HCT116 (cell line): Measurements from ENCODE around the gene LMOD1. TPM values are rescaled to one million over a fixed set of nuclear protein-coding genes. Genes with fewer than 3 reads are reported as not detected.

ENCODE experiments used
- ATAC-seq: fragments of 200-7000 bp; cut with Tn5 transposase; 2 replicates; pipeline ENCODE4 v1.9.1; 2020; ENCODE audit warnings: mild to moderate bottlenecking, moderate library complexity
- BruUV-seq: library from RNA; stranded (reverse); fragments of 400-500 nt; replicated peaks from 2 replicates; lab custom pipeline; 2021; lab: Mats Ljungman, UMichigan
- CTCF ChIA-PET: fragments of 300-600 bp; sonication (Branson Sonifier 250); formaldehyde crosslinking; loops from one replicate; lab custom pipeline; 2021; ENCODE audit warnings: antibody characterized with exemption; lab: Charles Lee
- POLR2A ChIA-PET: fragments of 300-600, 350-600 bp; sonication (Branson Sonifier 250); formaldehyde crosslinking; loops from one replicate; lab custom pipeline; 2021; ENCODE audit warnings: antibody characterized with exemption; lab: Charles Lee
- RAD21 ChIA-PET, 2 experiments: fragments of 300-600 bp; sonication (Branson Sonifier 250); formaldehyde crosslinking; loops; one replicate each; lab custom pipeline; 2023; ENCODE audit warnings: low total read pairs in 2 of 2; ENCODE audit not compliant: uncharacterized antibody in 2 of 2, unreplicated experiment in 2 of 2, low non-redundant PET in 1 of 2; lab: Charles Lee
- DNase-seq: peaks from one replicate; pipeline ENCODE4 v3.0.0-alpha.2; 2010; ENCODE audit warnings: low read depth, low spot score
- H2AFZ ChIP-seq: fragments of 200-600 bp; shearing (Covaris generic), sonication (generic); 2 replicates; pipeline ENCODE4 v1.6.1; 2017; ENCODE audit warnings: low read depth, mixed run types, mixed read lengths, antibody characterized with exemption, low read length; ENCODE audit not compliant: poor library complexity, severe bottlenecking
- H3K27ac ChIP-seq: 2 replicates; pipeline ENCODE4 v1.5.1; 2012; ENCODE audit warnings: low read depth, low read length
- H3K27me3 ChIP-seq: fragments of 200-600 bp; sonication (generic); 2 replicates; pipeline ENCODE4 v1.6.1; 2016; ENCODE audit warnings: mixed run types, low read length, mixed read lengths; ENCODE audit not compliant: insufficient read depth
- H3K36me3 ChIP-seq, 2 experiments: fragments of 200-500 bp in 1 of 2; fragments of 200-600 bp in 1 of 2; sonication (Bioruptor generic) in 1 of 2; sonication (generic) in 1 of 2; 2 replicates each; pipeline versions ENCODE4 v1.5.1 to v1.6.1; 2014 to 2016; ENCODE audit warnings: low read length in 2 of 2, inconsistent platforms in 1 of 2, mixed read lengths in 1 of 2, mixed run types in 1 of 2; ENCODE audit not compliant: insufficient read depth in 2 of 2, control insufficient read depth in 1 of 2
- H3K4me1 ChIP-seq, 2 experiments: fragments of 200-600 bp in 1 of 2; sonication (generic) in 1 of 2; 2 replicates each; pipeline versions ENCODE4 v1.5.1 to v1.6.1; 2012 to 2017; ENCODE audit warnings: low read length in 2 of 2, inconsistent platforms in 1 of 2, mild to moderate bottlenecking in 1 of 2, mixed read lengths in 1 of 2, mixed run types in 1 of 2, moderate library complexity in 1 of 2; ENCODE audit not compliant: insufficient read depth in 2 of 2, control insufficient read depth in 1 of 2
- H3K4me2 ChIP-seq: fragments of 200-600 bp; sonication (generic); 2 replicates; pipeline ENCODE4 v1.6.1; 2017; ENCODE audit warnings: mixed run types, low read length, mixed read lengths
- H3K4me3 ChIP-seq, 2 experiments: fragments of 200-600 bp in 1 of 2; sonication (generic) in 1 of 2; replicated peaks in 1 of 2; 2 replicates each; pipeline ENCODE4 v1.5.1; 2011 to 2016; ENCODE audit warnings: low read length in 2 of 2, control low read depth in 1 of 2, low read depth in 1 of 2, mild to moderate bottlenecking in 1 of 2, mixed read lengths in 1 of 2, mixed run types in 1 of 2
- H3K79me2 ChIP-seq: fragments of 200-600 bp; sonication (generic); 2 replicates; pipeline ENCODE4 v1.6.1; 2017; ENCODE audit warnings: mild to moderate bottlenecking, mixed run types, low read length, moderate library complexity, mixed read lengths; ENCODE audit not compliant: insufficient read depth
- H3K9ac ChIP-seq: fragments of 200-600 bp; sonication (generic); 2 replicates; pipeline ENCODE4 v1.6.1; 2016; ENCODE audit warnings: low read length, mixed read lengths
- H3K9me2 ChIP-seq: fragments of 200-600 bp; sonication (generic), shearing (Covaris generic); 2 replicates; pipeline ENCODE4 v1.6.1; 2017; ENCODE audit warnings: mixed run types, mild to moderate bottlenecking, moderate library complexity; ENCODE audit not compliant: insufficient read depth
- H3K9me3 ChIP-seq, 2 experiments: fragments of 200-500 bp in 1 of 2; fragments of 200-600 bp in 1 of 2; sonication (Bioruptor generic) in 1 of 2; sonication (generic) in 1 of 2; 2 replicates each; pipeline ENCODE4 v1.6.1; 2014 to 2017; ENCODE audit warnings: low read length in 2 of 2, mixed read lengths in 2 of 2, inconsistent platforms in 1 of 2, low read depth in 1 of 2, mild to moderate bottlenecking in 1 of 2, mixed run types in 1 of 2, moderate library complexity in 1 of 2; ENCODE audit not compliant: control insufficient read depth in 1 of 2, insufficient read depth in 1 of 2
- H4K20me1 ChIP-seq: fragments of 200-600 bp; sonication (generic), shearing (Covaris generic); 2 replicates; pipeline ENCODE4 v1.6.1; 2017; ENCODE audit warnings: mixed run types, mild to moderate bottlenecking, moderate library complexity; ENCODE audit not compliant: insufficient read depth
- CBX3 ChIP-seq: IDR thresholded peaks from 2 replicates; pipeline ENCODE4 v1.6.1; 2012; ENCODE audit warnings: low read depth
- CEBPB ChIP-seq: IDR thresholded peaks from 2 replicates; pipeline ENCODE4 v1.6.1; 2012; ENCODE audit warnings: low read depth
- EGR1 ChIP-seq: IDR thresholded peaks from 2 replicates; pipeline ENCODE4 v1.6.1; 2012; ENCODE audit warnings: low read depth
- ELF1 ChIP-seq: IDR thresholded peaks from 2 replicates; pipeline ENCODE4 v1.6.1; 2012; ENCODE audit warnings: low read depth, borderline replicate concordance
- EZH2 ChIP-seq: fragments of 200-600 bp; sonication (generic); IDR thresholded peaks from 2 replicates; pipeline ENCODE4 v1.6.1; 2017; ENCODE audit warnings: antibody characterized with exemption, mixed run types
- FOSL1 ChIP-seq: IDR thresholded peaks from 2 replicates; pipeline ENCODE4 v1.6.1; 2012; ENCODE audit warnings: low read depth
- JUND ChIP-seq: IDR thresholded peaks from 2 replicates; pipeline ENCODE4 v1.6.1; 2012
- POLR2A ChIP-seq: IDR thresholded peaks from 2 replicates; pipeline ENCODE4 v1.7.0; 2011; ENCODE audit warnings: borderline replicate concordance; ENCODE audit not compliant: insufficient read depth, insufficient read length; ENCODE audit errors: extremely low read depth
- POLR2AphosphoS5 ChIP-seq: IDR thresholded peaks from 2 replicates; pipeline ENCODE4 v1.6.1; 2011; ENCODE audit warnings: mild to moderate bottlenecking, low read depth, low read length, moderate library complexity
- RAD21 ChIP-seq: IDR thresholded peaks from 2 replicates; pipeline ENCODE4 v1.6.1; 2012; ENCODE audit warnings: low read depth, mild to moderate bottlenecking
- SIN3A ChIP-seq: IDR thresholded peaks from 2 replicates; pipeline ENCODE4 v1.6.1; 2012; ENCODE audit warnings: low read depth
- YY1 ChIP-seq: IDR thresholded peaks from 2 replicates; pipeline ENCODE4 v1.6.1; 2011; ENCODE audit warnings: low read length, low read depth, moderate library complexity, mild to moderate bottlenecking; ENCODE audit not compliant: insufficient replicate concordance; ENCODE audit errors: extremely low read depth
- ZFX ChIP-seq: fragments of 450-650 bp; IDR thresholded peaks from 2 replicates; pipeline ENCODE4 v1.6.1; 2017
- intact Hi-C: fragments of 100-400 bp; cut with micrococcal nuclease; formaldehyde crosslinking; loops from 2 replicates; pipeline ENCODE4 v1.10.0; 2022
- total RNA-seq: library from RNA; stranded (reverse); gene quantifications from one replicate; pipeline ENCODE4 v1.2.1, GENCODE V29; 2021; ENCODE audit not compliant: unreplicated experiment
- TF ChIP-seq, protein P1 (sequence below): IDR thresholded peaks from 2 replicates; pipeline ENCODE4 v1.6.1; 2011; ENCODE audit warnings: mild to moderate bottlenecking, low read length, moderate library complexity; ENCODE audit not compliant: insufficient replicate concordance; ENCODE audit errors: extremely low read depth
- TF ChIP-seq, protein P2 (sequence below), 3 experiments: fragments of 200-600 bp in 1 of 3; sonication (generic) in 1 of 3; IDR thresholded peaks in 2 of 3; conservative IDR thresholded peaks in 1 of 3; 2 replicates each; pipeline ENCODE4 v1.5.1; 2012 to 2017; ENCODE audit warnings: low read depth in 2 of 3, low read length in 2 of 3, antibody characterized with exemption in 1 of 3, borderline replicate concordance in 1 of 3, control low read depth in 1 of 3, mild to moderate bottlenecking in 1 of 3, mixed read lengths in 1 of 3, mixed run types in 1 of 3, moderate library complexity in 1 of 3; ENCODE audit not compliant: insufficient read depth in 1 of 3

Gene LMOD1
- total RNA-seq, 1 experiment from 2014 or later, result 0.12 TPM

DNA sequence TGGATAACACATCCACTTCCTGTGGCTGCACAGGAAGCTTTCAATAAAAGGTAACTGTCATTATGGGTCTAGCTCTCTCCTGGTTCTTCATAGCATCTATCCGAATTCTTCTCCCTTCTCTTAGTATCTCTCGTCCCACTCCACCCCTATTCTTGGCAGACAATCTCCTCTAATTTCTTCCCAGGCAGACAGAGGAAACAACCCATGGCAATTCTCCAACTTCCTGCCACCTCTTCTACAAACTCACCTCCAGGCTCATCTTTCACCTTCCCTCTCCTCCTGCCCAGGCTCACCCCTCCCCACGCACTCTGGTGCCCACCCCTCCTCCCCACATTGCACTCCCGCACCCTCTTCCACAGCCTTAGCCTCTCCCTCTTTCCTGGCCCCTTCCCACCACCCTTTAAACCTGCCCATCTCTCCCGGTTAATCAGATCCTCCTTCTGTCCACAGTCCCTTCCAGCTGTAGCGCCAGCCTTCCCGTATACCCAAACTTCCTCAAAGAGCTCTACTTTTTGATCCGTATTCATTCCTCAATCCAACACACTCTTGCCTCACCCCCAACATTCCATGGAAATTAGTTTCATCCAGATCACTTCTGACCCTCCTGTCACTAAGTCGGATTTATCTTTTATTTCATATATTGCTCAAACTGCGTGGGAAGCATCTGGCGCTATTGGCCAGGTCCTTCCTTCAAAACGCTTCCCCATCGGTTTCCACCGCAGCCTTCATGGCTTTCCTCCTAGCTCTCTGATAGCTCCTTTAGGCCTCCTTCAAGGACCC, 31.7 kb downstream of the LMOD1 start:
- H3K4me2 ChIP-seq, result no peak overlapping the region
- no peaks in the 10 kb centered on the region for H3K79me2 ChIP-seq
- BruUV-seq, result no TSS peak
- no peak overlapping the region for H3K4me3 ChIP-seq
- H3K9ac ChIP-seq, result no peak overlapping the region
- CTCF ChIA-PET, result interaction anchor here (0.8 kb wide), 1 partner anchor 19 kb away, joined by 3 read pairs; no protein-coding TSS in a partner anchor
- H3K27me3 ChIP-seq, result no peaks in the 10 kb centered on the region
- no peaks in the 10 kb centered on the region for H3K36me3 ChIP-seq
- intact Hi-C loops, result no loop called here
- RAD21 ChIA-PET, result no interaction called here
- peaks cover 5 to 14% of the 10 kb centered on the region in 2 experiments; a peak in 3 of 4 replicates for H3K4me1 ChIP-seq
- no peak overlapping the region for H2AFZ ChIP-seq
- no peak for DNase-seq
- no peaks in the 10 kb centered on the region for H3K9me2 ChIP-seq
- no peak overlapping the region for H3K27ac ChIP-seq
- TF ChIP-seq RAD21 (no peak), JUND (no peak), YY1 (no peak), CBX3 (no peak), ZFX (no peak), POLR2A (no peak), EGR1 (no peak), EZH2 (no peak), FOSL1 (no peak), CEBPB (no peak), ELF1 (no peak), SIN3A (no peak), POLR2AphosphoS5 (no peak)
- TF ChIP-seq, protein P1, sequence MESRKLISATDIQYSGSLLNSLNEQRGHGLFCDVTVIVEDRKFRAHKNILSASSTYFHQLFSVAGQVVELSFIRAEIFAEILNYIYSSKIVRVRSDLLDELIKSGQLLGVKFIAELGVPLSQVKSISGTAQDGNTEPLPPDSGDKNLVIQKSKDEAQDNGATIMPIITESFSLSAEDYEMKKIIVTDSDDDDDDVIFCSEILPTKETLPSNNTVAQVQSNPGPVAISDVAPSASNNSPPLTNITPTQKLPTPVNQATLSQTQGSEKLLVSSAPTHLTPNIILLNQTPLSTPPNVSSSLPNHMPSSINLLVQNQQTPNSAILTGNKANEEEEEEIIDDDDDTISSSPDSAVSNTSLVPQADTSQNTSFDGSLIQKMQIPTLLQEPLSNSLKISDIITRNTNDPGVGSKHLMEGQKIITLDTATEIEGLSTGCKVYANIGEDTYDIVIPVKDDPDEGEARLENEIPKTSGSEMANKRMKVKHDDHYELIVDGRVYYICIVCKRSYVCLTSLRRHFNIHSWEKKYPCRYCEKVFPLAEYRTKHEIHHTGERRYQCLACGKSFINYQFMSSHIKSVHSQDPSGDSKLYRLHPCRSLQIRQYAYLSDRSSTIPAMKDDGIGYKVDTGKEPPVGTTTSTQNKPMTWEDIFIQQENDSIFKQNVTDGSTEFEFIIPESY, result no peak
- TF ChIP-seq, protein P2, sequence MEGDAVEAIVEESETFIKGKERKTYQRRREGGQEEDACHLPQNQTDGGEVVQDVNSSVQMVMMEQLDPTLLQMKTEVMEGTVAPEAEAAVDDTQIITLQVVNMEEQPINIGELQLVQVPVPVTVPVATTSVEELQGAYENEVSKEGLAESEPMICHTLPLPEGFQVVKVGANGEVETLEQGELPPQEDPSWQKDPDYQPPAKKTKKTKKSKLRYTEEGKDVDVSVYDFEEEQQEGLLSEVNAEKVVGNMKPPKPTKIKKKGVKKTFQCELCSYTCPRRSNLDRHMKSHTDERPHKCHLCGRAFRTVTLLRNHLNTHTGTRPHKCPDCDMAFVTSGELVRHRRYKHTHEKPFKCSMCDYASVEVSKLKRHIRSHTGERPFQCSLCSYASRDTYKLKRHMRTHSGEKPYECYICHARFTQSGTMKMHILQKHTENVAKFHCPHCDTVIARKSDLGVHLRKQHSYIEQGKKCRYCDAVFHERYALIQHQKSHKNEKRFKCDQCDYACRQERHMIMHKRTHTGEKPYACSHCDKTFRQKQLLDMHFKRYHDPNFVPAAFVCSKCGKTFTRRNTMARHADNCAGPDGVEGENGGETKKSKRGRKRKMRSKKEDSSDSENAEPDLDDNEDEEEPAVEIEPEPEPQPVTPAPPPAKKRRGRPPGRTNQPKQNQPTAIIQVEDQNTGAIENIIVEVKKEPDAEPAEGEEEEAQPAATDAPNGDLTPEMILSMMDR (IDR thresholded peaks at IDR 0.05 in 2 of 3, conservative IDR thresholded peaks at IDR 0.05 in 1 of 3; ENCODE audit: borderline replicate concordance in 1 of 3, insufficient read depth in 1 of 3, low read depth in 2 of 3, low read length in 2 of 3), result no peak
- TF ChIP-seq, all 23 proteins: peak for 0
- H4K20me1 ChIP-seq, result no peaks in the 10 kb centered on the region
- no peaks in the 10 kb centered on the region for H3K9me3 ChIP-seq
- POLR2A ChIA-PET, result no interaction called here
- ATAC-seq, result no peak
